Measurements from ENCODE around the gene SLC25A48.

SLC25A48 gene

GRCh38 chr5:135886136-135886535 lies 51.7 kb downstream of the SLC25A48 start:
- DNase-seq: no peak

- peak; percentile 65 for DNase-seq
Observed at GRCh38 chr5:135887447-135887864, 53.0 kb downstream of the SLC25A48 start.

- DNase-seq: no peak
Observed at GRCh38 chr5:135887881-135888614, 53.6 kb downstream of the SLC25A48 start.

DNA sequence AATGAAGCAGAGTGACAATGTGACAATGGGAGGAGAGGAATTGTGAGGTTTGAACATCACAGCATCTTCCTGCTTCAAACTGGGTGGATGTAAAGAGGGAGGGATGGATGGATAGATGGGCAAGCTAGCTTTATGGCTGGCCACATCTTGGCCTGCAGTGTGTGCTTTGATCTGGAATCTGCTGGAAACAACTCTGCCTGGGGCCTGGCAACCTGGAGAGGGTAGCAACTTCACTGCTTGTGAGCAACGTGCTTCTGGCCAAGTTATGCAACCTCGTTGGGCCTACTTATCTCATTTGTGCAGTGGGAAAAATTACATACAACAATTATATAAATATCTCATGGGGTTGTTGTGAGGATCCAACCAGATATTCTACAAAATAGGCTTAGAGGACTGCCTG lies 55.8 kb downstream of the SLC25A48 start:
- no peak for DNase-seq

DNA sequence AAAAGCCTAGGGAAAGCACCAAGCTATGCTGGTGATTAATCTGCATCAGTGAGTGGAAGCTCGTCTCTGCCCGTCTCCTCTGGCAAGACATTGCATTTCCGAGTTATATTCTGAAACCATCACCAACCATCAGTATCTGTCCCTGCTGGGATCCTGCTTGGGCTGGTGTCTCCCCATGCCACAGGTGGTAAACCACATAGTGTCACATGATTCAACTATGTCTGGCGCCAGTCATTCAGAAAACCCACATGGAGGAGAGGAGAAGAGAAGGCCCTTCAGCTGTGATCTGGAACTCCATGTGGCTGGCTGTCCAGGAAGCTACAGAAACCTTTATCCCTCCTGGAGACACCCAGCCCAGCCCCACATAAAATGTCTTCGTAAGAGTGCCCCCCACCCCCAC lies 56.4 kb downstream of the SLC25A48 start:
- DNase-seq: peak; percentile 73

DNA sequence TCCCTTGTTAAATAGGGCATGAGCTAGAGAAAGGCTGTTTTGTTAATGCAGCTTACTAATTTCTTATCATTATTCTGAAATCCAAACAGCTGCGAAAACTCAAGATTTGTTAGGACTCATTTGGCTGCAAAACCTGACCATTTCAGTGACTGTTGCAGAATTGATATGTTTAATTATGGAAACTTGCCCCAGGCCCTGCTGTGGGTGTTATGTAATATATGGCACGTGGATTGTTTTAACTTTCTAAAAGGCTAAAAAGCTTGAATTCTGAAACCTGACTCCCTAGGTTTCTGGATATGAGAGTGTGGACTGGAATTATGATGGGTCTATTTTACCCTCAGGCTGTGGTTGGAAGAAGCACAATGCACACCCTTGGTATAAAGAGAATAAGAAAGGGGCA lies 56.8 kb downstream of the SLC25A48 start:
- DNase-seq: no peak

- DNase-seq: no peak
Observed at GRCh38 chr5:135891791-135892190, 57.3 kb downstream of the SLC25A48 start.

DNA sequence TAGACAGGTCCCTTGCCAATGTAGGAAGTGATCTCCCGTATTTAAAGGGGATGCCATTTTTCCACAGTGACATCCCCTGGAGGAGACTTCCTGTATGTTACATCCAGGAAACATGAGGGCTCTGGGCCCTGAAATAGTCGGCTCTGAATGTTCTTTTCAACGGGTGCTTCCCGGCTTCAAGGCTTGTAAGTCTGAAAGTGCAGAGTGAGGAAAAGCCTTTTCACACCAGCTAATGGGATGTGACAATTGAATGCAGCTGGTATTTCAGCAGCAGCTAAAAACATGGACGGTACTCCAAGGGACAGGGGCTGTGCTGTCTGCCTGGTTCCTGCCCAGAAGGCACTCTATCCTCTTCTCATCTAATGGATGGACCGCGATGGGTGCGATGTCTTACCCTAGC lies 59.8 kb downstream of the SLC25A48 start:
- DNase-seq: no peak

GRCh38 chr5:135894789-135895188 lies 60.3 kb downstream of the SLC25A48 start:
- DNase-seq: no peak

GRCh38 chr5:135895474-135896006 lies 61.1 kb downstream of the SLC25A48 start, which contains the start of gene IL9:
Gene IL9 (minus strand): TSS chr5:135895841. CDS start chr5:135895816, 25 bp downstream.
- no peak for DNase-seq

DNA sequence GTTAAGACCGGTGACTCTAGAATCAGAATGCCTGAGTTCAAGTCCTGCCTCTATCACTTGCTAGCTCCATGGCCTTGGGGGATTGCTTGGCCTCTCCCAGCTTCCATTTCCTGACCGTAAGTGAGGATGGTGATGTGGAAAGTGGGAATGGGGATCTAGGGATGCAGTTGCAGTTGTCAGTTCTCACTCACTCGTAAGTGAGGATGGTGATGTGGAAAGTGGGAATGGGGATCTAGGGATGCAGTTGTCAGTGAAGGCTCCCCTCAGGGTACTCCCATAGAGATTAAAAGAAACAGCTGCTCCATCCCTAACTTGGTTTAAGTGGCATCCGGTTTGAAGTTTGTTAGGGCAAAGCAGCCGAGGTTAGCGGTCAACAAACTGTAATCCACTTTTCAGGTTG lies 64.2 kb downstream of the SLC25A48 start:
- no peak for DNase-seq

GRCh38 chr5:135900276-135900675 lies 65.8 kb downstream of the SLC25A48 start:
- DNase-seq: no peak

GRCh38 chr5:135901633-135902032 lies 67.2 kb downstream of the SLC25A48 start:
- DNase-seq: no peak

- no peak for DNase-seq
Observed at GRCh38 chr5:135905144-135905543, 70.7 kb downstream of the SLC25A48 start.

- no peak for DNase-seq
Observed at GRCh38 chr5:135913713-135914626, 79.5 kb downstream of the SLC25A48 start.

- DNase-seq: no peak
Observed at GRCh38 chr5:135915466-135916001, 81.1 kb downstream of the SLC25A48 start.

- DNase-seq: no peak
Observed at GRCh38 chr5:135916638-135917263, 82.3 kb downstream of the SLC25A48 start.

- DNase-seq: no peak
Observed at GRCh38 chr5:135920199-135920598, 85.7 kb downstream of the SLC25A48 start.

GRCh38 chr5:135921388-135921787 lies 86.9 kb downstream of the SLC25A48 start:
- no peak for DNase-seq

GRCh38 chr5:135930029-135930948 lies 95.8 kb downstream of the SLC25A48 start:
- no peak for DNase-seq

GRCh38 chr5:135930949-135931295 lies 96.5 kb downstream of the SLC25A48 start:
- no peak for DNase-seq

DNA sequence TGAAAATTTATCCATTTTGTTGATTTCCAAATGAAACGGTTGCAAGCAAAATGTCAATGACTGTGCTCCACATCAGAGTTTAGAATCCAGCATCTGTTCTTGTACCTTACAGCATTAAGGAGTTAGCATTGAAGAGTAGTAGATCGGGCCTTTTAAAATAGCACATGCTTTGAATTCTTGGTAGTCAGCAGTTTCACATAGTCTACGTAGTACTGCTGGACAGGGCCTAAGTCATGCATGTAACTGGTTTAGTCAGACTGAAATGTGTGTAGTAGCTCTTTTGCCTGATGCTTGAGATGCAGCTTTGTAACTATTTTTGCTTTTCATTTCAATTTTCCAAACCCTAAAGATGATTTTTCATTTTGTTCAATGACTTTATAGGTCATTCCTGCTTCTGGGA lies 100.5 kb downstream of the SLC25A48 start:
- no peak for DNase-seq
